Activated naive CD4-positive, alpha-beta T cell treated with anti-CD3 and anti-CD28 coated beads for 36 hours (primary cell): ENCODE data around the gene C11orf21. TPM values are rescaled to one million over a fixed set of nuclear protein-coding genes. Genes with fewer than 3 reads are reported as not detected.
A peak's percentile ranks its signal among the peaks of the same experiment; 100 is the strongest.
"Not testable (repeated sequence)": the region's sequence is repeated elsewhere in the genome, so short reads cannot be mapped to it uniquely, and the experiment has no call there.

Experiments
- CTCF ChIA-PET: fragments of 350-600 bp; sonication (Branson Sonifier 250); formaldehyde crosslinking; loops from one replicate; lab custom pipeline; 2021; ENCODE audit warnings: antibody characterized with exemption; lab: Charles Lee
- DNase-seq: peaks from one replicate; pipeline ENCODE4 v3.0.0-alpha.2; 2020
- H3K27ac Mint-ChIP-seq: one replicate; pipeline ENCODE4 v1.8.0; 2021; ENCODE audit warnings: mild to moderate bottlenecking, mixed read lengths
- H3K27me3 Mint-ChIP-seq: one replicate; pipeline ENCODE4 v1.8.0; 2021; ENCODE audit warnings: low read depth, mixed read lengths
- H3K36me3 Mint-ChIP-seq: one replicate; pipeline ENCODE4 v1.8.0; 2021; ENCODE audit warnings: low read depth, mixed read lengths
- H3K4me1 Mint-ChIP-seq: one replicate; pipeline ENCODE4 v1.8.0; 2021; ENCODE audit warnings: low read depth, mixed read lengths
- H3K4me3 Mint-ChIP-seq: one replicate; pipeline ENCODE4 v1.8.0; 2021; ENCODE audit warnings: mild to moderate bottlenecking, moderate library complexity, mixed read lengths
- H3K9me3 Mint-ChIP-seq: one replicate; pipeline ENCODE4 v1.8.0; 2021; ENCODE audit warnings: mixed read lengths
- intact Hi-C: fragments of 100-400 bp; cut with micrococcal nuclease; formaldehyde crosslinking; loops from one replicate; pipeline ENCODE4 v1.15.1; 2023
- total RNA-seq, 2 experiments: library from RNA; stranded (reverse); gene quantifications; one replicate each; pipeline ENCODE4 v1.2.3, GENCODE V29; 2021

The C11orf21 gene
- total RNA-seq, 2 experiments from 2014 or later: 6.1 to 6.6 TPM

DNA sequence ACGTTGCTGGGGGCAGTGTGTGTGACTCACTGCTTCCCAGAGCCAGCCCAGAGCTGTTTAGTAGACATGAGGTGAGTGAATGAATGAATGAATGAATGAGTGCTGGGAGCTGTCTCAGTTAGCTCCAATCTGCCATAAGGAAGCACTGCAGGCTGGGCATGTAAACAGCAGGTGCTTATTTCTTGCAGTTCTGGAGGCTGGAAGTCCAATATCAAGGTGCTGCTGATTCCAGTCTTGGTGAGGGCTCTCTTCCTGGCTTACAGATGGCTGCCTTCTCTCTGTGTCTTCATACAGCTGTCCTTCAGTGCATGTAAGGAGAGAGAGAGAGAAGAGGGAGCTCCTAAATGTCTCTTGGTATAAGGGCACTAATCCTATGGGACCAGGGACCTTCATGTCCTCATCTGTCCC lies 4.1 kb downstream of the C11orf21 start:
- no peak for DNase-seq
- Mint-ChIP-seq H3K4me1 (peaks cover 26% of the 10 kb centered on the region), H3K27me3 (no peaks in the 10 kb centered on the region), H3K4me3 (no peak overlapping the region), H3K36me3 (no peaks in the 10 kb centered on the region), H3K9me3 (no peaks in the 10 kb centered on the region), H3K27ac (peak overlapping the region; percentile 18)
- CTCF ChIA-PET: interaction anchor here (1.8 kb wide), 1 partner anchor 7 kb away, joined by 6 read pairs; no protein-coding TSS in a partner anchor
- intact Hi-C loops: no loop called here

- DNase-seq: no peak
- intact Hi-C loops: no loop called here
- Mint-ChIP-seq H3K4me3 (no peak overlapping the region), H3K9me3 (no peaks in the 10 kb centered on the region), H3K36me3 (no peaks in the 10 kb centered on the region), H3K27me3 (no peaks in the 10 kb centered on the region), H3K4me1 (peaks cover 24% of the 10 kb centered on the region), H3K27ac (peak overlapping the region; percentile 18)
- CTCF ChIA-PET: interaction anchor here (1.8 kb wide), 1 partner anchor 8 kb away, joined by 6 read pairs; no protein-coding TSS in a partner anchor
These were observed 4.7 kb downstream of the C11orf21 start for GRCh38 chr11:2296913-2297622.

GRCh38 chr11:2295971-2296912 lies 5.5 kb downstream of the C11orf21 start:
- peaks cover 21% of the 10 kb centered on the region for H3K4me1 Mint-ChIP-seq

DNA sequence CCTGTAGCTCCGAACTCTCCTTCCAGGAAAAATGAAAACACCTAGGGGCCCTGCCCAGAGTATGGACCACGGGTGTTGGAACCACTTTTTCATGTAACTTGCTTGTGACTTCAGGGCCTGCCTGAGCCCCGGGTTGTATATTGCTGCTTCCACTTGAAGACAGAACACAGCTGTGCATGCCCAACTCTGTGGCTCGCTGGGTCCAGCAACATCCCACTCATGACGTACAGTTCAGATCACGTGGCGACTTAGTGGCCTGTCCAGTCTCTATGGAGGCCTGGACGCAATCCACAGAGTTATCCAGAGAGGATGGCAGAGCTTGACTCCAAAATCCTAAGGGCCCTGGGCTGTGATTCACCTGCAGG lies 6.8 kb downstream of the C11orf21 start:
- Mint-ChIP-seq H3K4me1 (peaks cover 17% of the 10 kb centered on the region), H3K9me3 (no peaks in the 10 kb centered on the region), H3K27me3 (no peaks in the 10 kb centered on the region), H3K36me3 (no peaks in the 10 kb centered on the region), H3K27ac (no peak overlapping the region), H3K4me3 (no peak overlapping the region)
- intact Hi-C loops: no loop called here
- CTCF ChIA-PET: interaction anchor here (1.2 kb wide), 2 partner anchors 10 to 100 kb away, joined by 3 to 4 read pairs; no protein-coding TSS in a partner anchor
- DNase-seq: no peak

More at GRCh38 chr11:2295971-2296912, 5.5 kb downstream of the C11orf21 start:
- H3K4me3 Mint-ChIP-seq: no peak overlapping the region
- intact Hi-C loops: no loop called here
- H3K27me3 Mint-ChIP-seq: no peaks in the 10 kb centered on the region
- CTCF ChIA-PET: interaction anchor here (1.8 kb wide), 1 partner anchor 9 kb away, joined by 6 read pairs; no protein-coding TSS in a partner anchor
- no peak overlapping the region for H3K27ac Mint-ChIP-seq
- DNase-seq: no peak
- H3K9me3 Mint-ChIP-seq: no peaks in the 10 kb centered on the region
- no peaks in the 10 kb centered on the region for H3K36me3 Mint-ChIP-seq

DNA sequence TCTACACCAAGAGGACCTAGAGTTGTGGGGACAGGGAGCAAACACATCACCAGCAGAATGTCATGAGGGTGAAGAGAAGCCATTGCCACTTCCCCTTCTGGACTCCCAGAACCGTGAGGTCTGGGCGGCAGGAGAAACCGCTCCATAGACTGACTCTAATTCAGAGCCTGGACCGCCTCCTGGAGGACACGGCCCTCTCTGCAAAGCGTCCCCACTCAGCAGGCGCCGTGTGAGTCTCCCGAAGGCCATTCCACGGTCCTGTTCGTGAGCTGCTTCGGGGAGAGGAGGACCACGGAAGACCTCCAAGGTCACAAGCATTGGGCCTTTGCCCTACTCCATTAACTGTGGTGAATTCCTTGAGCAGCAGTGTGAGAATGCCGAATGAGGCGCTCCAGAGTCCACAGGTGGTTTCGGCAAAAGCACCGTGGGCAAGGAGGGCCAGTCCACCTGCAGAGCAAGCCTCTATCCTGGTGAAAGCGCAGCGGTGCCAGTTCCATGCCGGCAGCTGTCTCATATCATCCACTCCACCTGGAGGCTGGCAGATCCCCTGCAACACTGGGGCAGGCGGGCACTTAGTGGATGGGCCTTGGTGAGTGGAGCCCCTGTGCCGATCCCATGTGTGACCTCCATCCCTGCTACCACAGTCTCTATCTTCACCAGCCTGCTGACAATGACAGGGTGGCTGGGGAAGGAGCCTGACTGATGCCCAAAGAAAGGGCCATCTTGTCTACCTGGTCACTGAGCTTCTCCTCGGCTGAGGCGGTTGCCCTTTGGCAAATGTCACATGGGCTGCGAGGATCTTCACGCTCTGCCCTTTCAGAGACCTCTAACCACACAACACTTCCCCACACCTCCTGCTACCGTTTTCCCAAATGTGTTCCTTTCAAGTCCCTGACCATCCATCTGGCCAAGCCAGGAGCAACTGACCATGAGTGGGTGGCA lies 7.5 kb downstream of the C11orf21 start:
- Mint-ChIP-seq H3K4me1 (peaks cover 11% of the 10 kb centered on the region), H3K27me3 (no peaks in the 10 kb centered on the region), H3K27ac (no peak overlapping the region), H3K9me3 (no peaks in the 10 kb centered on the region), H3K36me3 (no peaks in the 10 kb centered on the region), H3K4me3 (no peak overlapping the region)
- intact Hi-C loops: no loop called here
- peak; percentile 6 for DNase-seq
- CTCF ChIA-PET: interaction anchor here (1.2 kb wide), 2 partner anchors 11 to 100 kb away, joined by 3 to 4 read pairs; no protein-coding TSS in a partner anchor

DNA sequence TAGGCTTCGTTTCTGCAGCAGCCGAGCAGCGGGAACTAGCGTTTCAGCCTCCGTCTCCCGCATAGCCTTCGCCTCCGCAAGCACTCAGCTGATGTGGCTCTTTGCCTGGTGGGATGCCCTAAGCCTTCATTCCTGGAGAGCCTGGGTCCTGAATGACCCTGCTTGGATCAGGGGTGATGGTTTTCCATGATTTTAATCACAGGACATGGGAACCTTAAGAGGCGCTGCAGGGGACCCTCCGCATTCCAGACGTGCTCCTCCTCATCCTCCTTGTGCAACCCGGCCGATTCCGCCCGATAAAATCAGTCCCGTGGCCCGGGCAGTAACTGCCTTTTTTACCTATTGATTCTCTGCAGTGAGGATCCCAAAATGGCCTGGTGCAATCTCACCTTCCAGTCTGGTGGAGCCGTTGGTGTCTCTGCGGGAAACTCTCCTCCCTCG lies 8.2 kb downstream of the C11orf21 start:
- no peaks in the 10 kb centered on the region for H3K9me3 Mint-ChIP-seq
- H3K4me1 Mint-ChIP-seq: peaks cover 10% of the 10 kb centered on the region
- no peaks in the 10 kb centered on the region for H3K27me3 Mint-ChIP-seq
- intact Hi-C loops: no loop called here
- CTCF ChIA-PET: no interaction called here
- H3K4me3 Mint-ChIP-seq: no peak overlapping the region
- no peaks in the 10 kb centered on the region for H3K36me3 Mint-ChIP-seq
- DNase-seq: peak; percentile 1
- H3K27ac Mint-ChIP-seq: no peak overlapping the region

DNA sequence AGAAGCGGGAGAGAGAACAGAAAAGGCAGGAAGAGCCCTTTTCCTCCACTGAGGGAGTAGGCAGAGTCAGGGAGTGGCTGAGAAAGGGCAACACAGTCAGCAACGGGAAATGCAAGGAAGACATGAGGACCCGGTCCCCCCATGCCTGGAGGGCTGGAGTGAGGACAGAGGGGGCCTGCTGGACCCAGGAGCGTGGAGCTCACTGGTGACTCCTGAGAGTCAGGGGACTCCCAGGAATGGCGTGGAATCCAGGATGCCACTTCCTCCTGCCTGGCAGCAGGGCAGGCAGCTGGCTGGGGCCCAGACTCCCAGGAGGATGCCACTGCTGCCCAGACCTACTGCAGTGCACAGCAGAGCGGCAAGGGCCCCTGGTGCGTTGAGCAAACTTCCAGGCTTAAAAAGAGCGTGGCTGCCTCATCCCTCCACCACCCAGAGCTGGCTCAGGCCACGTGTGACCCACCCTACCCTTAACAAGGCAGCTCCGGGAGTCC lies 11.3 kb downstream of the C11orf21 start:
- Mint-ChIP-seq H3K4me3 (no peak overlapping the region), H3K27ac (no peak overlapping the region), H3K9me3 (no peaks in the 10 kb centered on the region), H3K36me3 (no peaks in the 10 kb centered on the region), H3K4me1 (peaks cover 16% of the 10 kb centered on the region), H3K27me3 (no peaks in the 10 kb centered on the region)
- intact Hi-C loops: no loop called here
- CTCF ChIA-PET: no interaction called here
- peak; percentile 1 for DNase-seq

- intact Hi-C loops: no loop called here
- peaks cover 16% of the 10 kb centered on the region for H3K4me1 Mint-ChIP-seq
- DNase-seq: no peak
- no peaks in the 10 kb centered on the region for H3K9me3 Mint-ChIP-seq
- H3K27ac Mint-ChIP-seq: no peak overlapping the region
- no peak overlapping the region for H3K4me3 Mint-ChIP-seq
- CTCF ChIA-PET: no interaction called here
- no peaks in the 10 kb centered on the region for H3K27me3 Mint-ChIP-seq
- no peaks in the 10 kb centered on the region for H3K36me3 Mint-ChIP-seq
These were observed 11.9 kb downstream of the C11orf21 start for GRCh38 chr11:2289859-2290258.

- CTCF ChIA-PET: no interaction called here
- Mint-ChIP-seq H3K27ac (no peak overlapping the region), H3K4me1 (peaks cover 13% of the 10 kb centered on the region), H3K4me3 (no peak overlapping the region), H3K27me3 (no peaks in the 10 kb centered on the region), H3K9me3 (no peaks in the 10 kb centered on the region), H3K36me3 (no peaks in the 10 kb centered on the region)
- peak; percentile 2 for DNase-seq
- intact Hi-C loops: no loop called here
These were observed 12.4 kb downstream of the C11orf21 start for GRCh38 chr11:2289350-2289749.

GRCh38 chr11:2287091-2287490 lies 14.6 kb downstream of the C11orf21 start:
- Mint-ChIP-seq H3K9me3 (peaks cover 2% of the 10 kb centered on the region), H3K27ac (no peak overlapping the region), H3K4me3 (peak overlapping the region; percentile 25), H3K36me3 (no peaks in the 10 kb centered on the region), H3K27me3 (no peaks in the 10 kb centered on the region), H3K4me1 (peaks cover 9% of the 10 kb centered on the region)
- DNase-seq: no peak
- CTCF ChIA-PET: interaction anchor here (1.0 to 1.2 kb wide), 2 partner anchors 15 to 18 kb away, joined by 3 to 6 read pairs; partner anchors contain the start of genes C11orf21 and TSPAN32
- intact Hi-C loops: no loop called here

DNA sequence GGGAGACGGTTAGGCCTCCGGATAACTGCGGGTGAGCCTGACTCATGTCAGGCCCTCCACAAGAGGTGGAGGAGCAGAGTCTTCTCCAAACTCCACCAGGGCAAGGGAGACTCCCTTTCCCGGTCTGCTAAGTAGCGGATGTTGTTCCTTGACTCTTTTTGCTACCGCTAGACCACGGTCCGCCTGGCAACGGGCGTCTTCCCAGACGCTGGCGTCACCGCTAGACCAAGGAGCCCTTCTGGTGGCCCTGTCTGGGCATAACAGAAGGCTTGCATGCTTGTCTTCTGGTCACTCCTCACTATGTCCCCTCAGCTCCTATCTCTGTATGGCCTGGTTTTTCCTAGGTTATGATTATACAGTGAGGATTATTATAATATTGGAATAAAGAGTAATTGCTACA lies 15.4 kb downstream of the C11orf21 start:
- H3K4me1 Mint-ChIP-seq, CTCF ChIA-PET, DNase-seq: not testable (repeated sequence)

More for the DNA sequence above, 15.4 kb downstream of the C11orf21 start:
- H3K9me3 Mint-ChIP-seq, H3K4me3 Mint-ChIP-seq, H3K36me3 Mint-ChIP-seq, H3K27ac Mint-ChIP-seq, intact Hi-C loops, H3K27me3 Mint-ChIP-seq: not testable (repeated sequence)
